SK-N-SH treated with all-trans-retinoic acid at 6 μM for 48 hours (cell line): ENCODE data around the gene DYRK2.

Experiments used
- ATAC-seq: fragments of 200-7000 bp; cut with Tn5 transposase; 3 replicates; pipeline ENCODE4 v1.9.1; 2020; ENCODE audit warnings: mild to moderate bottlenecking, moderate library complexity
- ARNTL ChIP-seq: fragments of 450-650 bp; formaldehyde crosslinking; IDR thresholded peaks from 2 replicates; pipeline ENCODE4 v1.5.0; 2020; ENCODE audit warnings: low read depth, mild to moderate bottlenecking, moderate library complexity, borderline replicate concordance
- CSDC2 ChIP-seq: fragments of 250-450 bp; sonication (Bioruptor Pico); IDR thresholded peaks from 2 replicates; pipeline ENCODE4 v1.5.0; 2020; ENCODE audit warnings: mild to moderate bottlenecking, moderate library complexity
- ESRRG ChIP-seq: fragments of 250-450 bp; sonication (Bioruptor Pico); IDR thresholded peaks from 2 replicates; pipeline ENCODE4 v1.6.1; 2021; ENCODE audit warnings: mild to moderate bottlenecking
- GLIS3 ChIP-seq: fragments of 250-450 bp; sonication (Bioruptor Pico); IDR thresholded peaks from 2 replicates; pipeline ENCODE4 v1.5.0; 2020; ENCODE audit warnings: mild to moderate bottlenecking, moderate library complexity
- ISL1 ChIP-seq: fragments of 250-450 bp; sonication (Bioruptor Pico); IDR thresholded peaks from 2 replicates; pipeline ENCODE4 v2.1.2; 2022; ENCODE audit warnings: mild to moderate bottlenecking, moderate library complexity
- OSR1 ChIP-seq: fragments of 250-450 bp; sonication (Bioruptor Pico); IDR thresholded peaks from 2 replicates; pipeline ENCODE4 v1.8.0; 2022; ENCODE audit warnings: moderate library complexity, mild to moderate bottlenecking, inconsistent platforms
- RARB ChIP-seq: fragments of 250-450 bp; sonication (Bioruptor Pico); IDR thresholded peaks from 2 replicates; pipeline ENCODE4 v1.8.0; 2021; ENCODE audit warnings: mild to moderate bottlenecking, moderate library complexity
- SNAI2 ChIP-seq: fragments of 250-450 bp; sonication (Bioruptor Pico); IDR thresholded peaks from 2 replicates; pipeline ENCODE4 v1.5.0; 2020; ENCODE audit warnings: mild to moderate bottlenecking, moderate library complexity
- TCF4 ChIP-seq: fragments of 250-450 bp; sonication (Bioruptor Pico); IDR thresholded peaks from 2 replicates; pipeline ENCODE4 v1.8.0; 2021; ENCODE audit warnings: mild to moderate bottlenecking, moderate library complexity, borderline replicate concordance
- TOX ChIP-seq: fragments of 250-450 bp; sonication (Bioruptor Pico); IDR thresholded peaks from 2 replicates; pipeline ENCODE4 v1.8.0; 2021; ENCODE audit warnings: mild to moderate bottlenecking, moderate library complexity, borderline replicate concordance
- ZFP3 ChIP-seq: fragments of 250-450 bp; sonication (Bioruptor Pico); IDR thresholded peaks from 2 replicates; pipeline ENCODE4 v1.5.0; 2020; ENCODE audit warnings: mild to moderate bottlenecking, moderate library complexity
- ZFP30 ChIP-seq: fragments of 450-650 bp; formaldehyde crosslinking; IDR thresholded peaks from 2 replicates; pipeline ENCODE4 v1.5.0; 2022; ENCODE audit warnings: mild to moderate bottlenecking, moderate library complexity
- ZNF565 ChIP-seq: fragments of 450-650 bp; formaldehyde crosslinking; conservative IDR thresholded peaks from 2 replicates; pipeline ENCODE4 v1.5.0; 2020; ENCODE audit warnings: low read depth, mild to moderate bottlenecking, moderate library complexity
- ZNF70 ChIP-seq: fragments of 450-650 bp; formaldehyde crosslinking; IDR thresholded peaks from 2 replicates; pipeline ENCODE4 v1.5.0; 2020; ENCODE audit warnings: mild to moderate bottlenecking, moderate library complexity
- ZNF8 ChIP-seq: fragments of 450-650 bp; formaldehyde crosslinking; IDR thresholded peaks from 2 replicates; pipeline ENCODE4 v1.5.0; 2020; ENCODE audit warnings: mild to moderate bottlenecking, moderate library complexity
- TF ChIP-seq, protein P1 (sequence below): fragments of 250-450 bp; sonication (Bioruptor Pico); IDR thresholded peaks from 2 replicates; pipeline ENCODE4 v1.5.0; 2020; ENCODE audit warnings: mild to moderate bottlenecking, moderate library complexity
- TF ChIP-seq, protein P2 (sequence below): fragments of 250-450 bp; sonication (Bioruptor Pico); IDR thresholded peaks from 2 replicates; pipeline ENCODE4 v1.5.1; 2020; ENCODE audit warnings: low read depth, mild to moderate bottlenecking, moderate library complexity
- TF ChIP-seq, protein P3 (sequence below): fragments of 250-450 bp; sonication (Bioruptor Pico); IDR thresholded peaks from 2 replicates; pipeline ENCODE4 v1.8.0; 2021; ENCODE audit warnings: low read depth, mild to moderate bottlenecking, moderate library complexity, borderline replicate concordance
- TF ChIP-seq, protein P4 (sequence below): fragments of 250-450 bp; sonication (Bioruptor Pico); IDR thresholded peaks from 2 replicates; pipeline ENCODE4 v1.5.1; 2021; ENCODE audit warnings: mild to moderate bottlenecking, moderate library complexity
- TF ChIP-seq, protein P5 (sequence below): fragments of 250-450 bp; sonication (Bioruptor Pico); IDR thresholded peaks from 2 replicates; pipeline ENCODE4 v1.8.0; 2020; ENCODE audit warnings: mild to moderate bottlenecking, moderate library complexity, borderline replicate concordance

DYRK2 gene

DNA sequence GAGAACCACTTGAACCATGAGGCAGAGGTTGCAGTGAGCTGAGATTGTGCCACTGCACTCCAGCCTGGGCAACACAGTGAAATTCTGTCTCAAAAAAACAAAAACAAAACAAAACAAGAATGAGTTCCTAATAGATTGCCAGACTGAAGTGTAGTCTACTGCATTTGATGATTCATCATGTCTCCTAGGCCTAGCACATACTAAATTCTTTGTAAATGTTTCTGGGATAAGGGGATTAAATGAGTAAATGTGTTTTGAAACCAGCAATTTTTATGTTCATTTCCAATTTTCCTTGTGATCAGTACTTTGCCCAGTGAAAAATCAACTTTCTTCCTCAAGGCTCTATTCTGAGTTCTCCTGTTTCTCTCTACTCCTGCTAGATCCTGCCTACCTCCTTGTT lies 2.9 kb upstream of the DYRK2 start:
- no peak for ATAC-seq
- TF ChIP-seq TCF4 (CRISPR knock-in tag) (no peak), RARB (CRISPR knock-in tag) (no peak), SNAI2 (CRISPR knock-in tag) (no peak), OSR1 (no peak)
- TF ChIP-seq, all 23 proteins: peak for 0

DNA sequence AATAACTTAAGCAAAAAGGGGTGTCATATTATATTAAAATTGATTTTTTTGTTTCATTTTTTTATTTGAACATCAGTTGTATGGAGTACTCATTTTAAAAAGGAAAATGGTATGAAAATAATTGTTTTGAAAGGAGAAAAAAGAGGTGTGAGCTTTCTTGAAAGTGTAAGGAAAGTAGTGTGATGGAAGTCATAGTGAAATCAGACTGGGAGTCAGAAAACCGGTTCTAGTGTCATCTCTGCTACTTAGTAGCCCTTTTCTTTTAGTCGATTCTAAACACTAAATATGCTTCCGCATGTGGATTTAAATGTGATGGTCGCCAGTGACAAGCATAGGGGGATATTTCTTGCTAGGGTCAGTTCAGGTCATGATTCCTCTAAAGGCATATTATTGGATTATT lies 1.8 kb upstream of the DYRK2 start:
- no peak for ATAC-seq
- no peak for TF ChIP-seq OSR1
- no peak for TF ChIP-seq ISL1 (CRISPR knock-in tag)
- no peak for TF ChIP-seq CSDC2 (CRISPR knock-in tag)
- TF ChIP-seq ZNF565, result no peak
- TF ChIP-seq ARNTL, result no peak
- no peak for TF ChIP-seq ZNF70 (CRISPR knock-in tag)
- TF ChIP-seq ESRRG (CRISPR knock-in tag), result no peak
- TF ChIP-seq, protein P1, sequence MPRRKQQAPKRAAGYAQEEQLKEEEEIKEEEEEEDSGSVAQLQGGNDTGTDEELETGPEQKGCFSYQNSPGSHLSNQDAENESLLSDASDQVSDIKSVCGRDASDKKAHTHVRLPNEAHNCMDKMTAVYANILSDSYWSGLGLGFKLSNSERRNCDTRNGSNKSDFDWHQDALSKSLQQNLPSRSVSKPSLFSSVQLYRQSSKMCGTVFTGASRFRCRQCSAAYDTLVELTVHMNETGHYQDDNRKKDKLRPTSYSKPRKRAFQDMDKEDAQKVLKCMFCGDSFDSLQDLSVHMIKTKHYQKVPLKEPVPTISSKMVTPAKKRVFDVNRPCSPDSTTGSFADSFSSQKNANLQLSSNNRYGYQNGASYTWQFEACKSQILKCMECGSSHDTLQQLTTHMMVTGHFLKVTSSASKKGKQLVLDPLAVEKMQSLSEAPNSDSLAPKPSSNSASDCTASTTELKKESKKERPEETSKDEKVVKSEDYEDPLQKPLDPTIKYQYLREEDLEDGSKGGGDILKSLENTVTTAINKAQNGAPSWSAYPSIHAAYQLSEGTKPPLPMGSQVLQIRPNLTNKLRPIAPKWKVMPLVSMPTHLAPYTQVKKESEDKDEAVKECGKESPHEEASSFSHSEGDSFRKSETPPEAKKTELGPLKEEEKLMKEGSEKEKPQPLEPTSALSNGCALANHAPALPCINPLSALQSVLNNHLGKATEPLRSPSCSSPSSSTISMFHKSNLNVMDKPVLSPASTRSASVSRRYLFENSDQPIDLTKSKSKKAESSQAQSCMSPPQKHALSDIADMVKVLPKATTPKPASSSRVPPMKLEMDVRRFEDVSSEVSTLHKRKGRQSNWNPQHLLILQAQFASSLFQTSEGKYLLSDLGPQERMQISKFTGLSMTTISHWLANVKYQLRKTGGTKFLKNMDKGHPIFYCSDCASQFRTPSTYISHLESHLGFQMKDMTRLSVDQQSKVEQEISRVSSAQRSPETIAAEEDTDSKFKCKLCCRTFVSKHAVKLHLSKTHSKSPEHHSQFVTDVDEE, result no peak
- TF ChIP-seq, protein P2, sequence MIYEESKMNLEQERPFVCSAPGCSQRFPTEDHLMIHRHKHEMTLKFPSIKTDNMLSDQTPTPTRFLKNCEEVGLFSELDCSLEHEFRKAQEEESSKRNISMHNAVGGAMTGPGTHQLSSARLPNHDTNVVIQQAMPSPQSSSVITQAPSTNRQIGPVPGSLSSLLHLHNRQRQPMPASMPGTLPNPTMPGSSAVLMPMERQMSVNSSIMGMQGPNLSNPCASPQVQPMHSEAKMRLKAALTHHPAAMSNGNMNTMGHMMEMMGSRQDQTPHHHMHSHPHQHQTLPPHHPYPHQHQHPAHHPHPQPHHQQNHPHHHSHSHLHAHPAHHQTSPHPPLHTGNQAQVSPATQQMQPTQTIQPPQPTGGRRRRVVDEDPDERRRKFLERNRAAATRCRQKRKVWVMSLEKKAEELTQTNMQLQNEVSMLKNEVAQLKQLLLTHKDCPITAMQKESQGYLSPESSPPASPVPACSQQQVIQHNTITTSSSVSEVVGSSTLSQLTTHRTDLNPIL, result no peak
- TF ChIP-seq ZNF8, result no peak
- no peak for TF ChIP-seq TOX (CRISPR knock-in tag)
- no peak for TF ChIP-seq ZFP30 (CRISPR knock-in tag)
- no peak for TF ChIP-seq GLIS3 (CRISPR knock-in tag)
- TF ChIP-seq, protein P3, sequence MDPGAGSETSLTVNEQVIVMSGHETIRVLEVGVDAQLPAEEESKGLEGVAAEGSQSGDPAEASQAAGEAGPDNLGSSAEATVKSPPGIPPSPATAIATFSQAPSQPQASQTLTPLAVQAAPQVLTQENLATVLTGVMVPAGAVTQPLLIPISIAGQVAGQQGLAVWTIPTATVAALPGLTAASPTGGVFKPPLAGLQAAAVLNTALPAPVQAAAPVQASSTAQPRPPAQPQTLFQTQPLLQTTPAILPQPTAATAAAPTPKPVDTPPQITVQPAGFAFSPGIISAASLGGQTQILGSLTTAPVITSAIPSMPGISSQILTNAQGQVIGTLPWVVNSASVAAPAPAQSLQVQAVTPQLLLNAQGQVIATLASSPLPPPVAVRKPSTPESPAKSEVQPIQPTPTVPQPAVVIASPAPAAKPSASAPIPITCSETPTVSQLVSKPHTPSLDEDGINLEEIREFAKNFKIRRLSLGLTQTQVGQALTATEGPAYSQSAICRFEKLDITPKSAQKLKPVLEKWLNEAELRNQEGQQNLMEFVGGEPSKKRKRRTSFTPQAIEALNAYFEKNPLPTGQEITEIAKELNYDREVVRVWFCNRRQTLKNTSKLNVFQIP (CRISPR knock-in tag), result no peak
- TF ChIP-seq SNAI2 (CRISPR knock-in tag), result no peak
- TF ChIP-seq, protein P4, sequence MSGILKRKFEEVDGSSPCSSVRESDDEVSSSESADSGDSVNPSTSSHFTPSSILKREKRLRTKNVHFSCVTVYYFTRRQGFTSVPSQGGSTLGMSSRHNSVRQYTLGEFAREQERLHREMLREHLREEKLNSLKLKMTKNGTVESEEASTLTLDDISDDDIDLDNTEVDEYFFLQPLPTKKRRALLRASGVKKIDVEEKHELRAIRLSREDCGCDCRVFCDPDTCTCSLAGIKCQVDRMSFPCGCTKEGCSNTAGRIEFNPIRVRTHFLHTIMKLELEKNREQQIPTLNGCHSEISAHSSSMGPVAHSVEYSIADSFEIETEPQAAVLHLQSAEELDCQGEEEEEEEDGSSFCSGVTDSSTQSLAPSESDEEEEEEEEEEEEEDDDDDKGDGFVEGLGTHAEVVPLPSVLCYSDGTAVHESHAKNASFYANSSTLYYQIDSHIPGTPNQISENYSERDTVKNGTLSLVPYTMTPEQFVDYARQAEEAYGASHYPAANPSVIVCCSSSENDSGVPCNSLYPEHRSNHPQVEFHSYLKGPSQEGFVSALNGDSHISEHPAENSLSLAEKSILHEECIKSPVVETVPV, result no peak

DNA sequence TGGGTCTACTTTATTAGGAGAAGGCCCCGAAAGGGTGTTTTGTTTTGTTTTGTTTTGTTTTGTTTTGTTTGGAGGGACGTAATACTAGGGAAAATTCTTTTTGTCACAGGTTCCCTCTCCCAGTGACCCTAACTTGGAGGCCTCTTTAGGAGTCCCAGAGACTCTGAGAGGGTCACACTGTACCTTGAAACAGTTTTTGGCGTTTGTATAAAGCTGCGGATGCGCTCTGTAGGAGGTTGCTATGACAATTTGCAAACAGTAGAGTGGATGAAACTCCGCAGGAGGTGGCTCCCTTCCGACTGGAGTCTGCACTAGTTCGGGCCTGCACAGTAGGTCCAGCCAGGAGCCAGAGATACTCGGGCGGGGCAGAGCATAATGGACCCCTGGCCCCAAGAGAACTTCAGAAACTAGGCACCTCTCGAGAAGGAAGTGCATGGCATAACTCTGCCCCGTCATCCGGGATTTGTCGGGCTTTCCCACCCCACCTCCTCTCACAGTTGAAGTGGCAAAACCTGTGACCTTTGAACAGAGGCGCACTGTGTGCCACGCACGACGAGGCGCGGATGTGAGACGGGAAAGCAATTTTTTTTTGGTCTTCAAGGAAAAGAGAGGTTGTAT lies 1.3 kb upstream of the DYRK2 start:
- no peak for ATAC-seq
- TF ChIP-seq, protein P3 (CRISPR knock-in tag), result no peak
- TF ChIP-seq, protein P1, result no peak
- TF ChIP-seq, protein P5, sequence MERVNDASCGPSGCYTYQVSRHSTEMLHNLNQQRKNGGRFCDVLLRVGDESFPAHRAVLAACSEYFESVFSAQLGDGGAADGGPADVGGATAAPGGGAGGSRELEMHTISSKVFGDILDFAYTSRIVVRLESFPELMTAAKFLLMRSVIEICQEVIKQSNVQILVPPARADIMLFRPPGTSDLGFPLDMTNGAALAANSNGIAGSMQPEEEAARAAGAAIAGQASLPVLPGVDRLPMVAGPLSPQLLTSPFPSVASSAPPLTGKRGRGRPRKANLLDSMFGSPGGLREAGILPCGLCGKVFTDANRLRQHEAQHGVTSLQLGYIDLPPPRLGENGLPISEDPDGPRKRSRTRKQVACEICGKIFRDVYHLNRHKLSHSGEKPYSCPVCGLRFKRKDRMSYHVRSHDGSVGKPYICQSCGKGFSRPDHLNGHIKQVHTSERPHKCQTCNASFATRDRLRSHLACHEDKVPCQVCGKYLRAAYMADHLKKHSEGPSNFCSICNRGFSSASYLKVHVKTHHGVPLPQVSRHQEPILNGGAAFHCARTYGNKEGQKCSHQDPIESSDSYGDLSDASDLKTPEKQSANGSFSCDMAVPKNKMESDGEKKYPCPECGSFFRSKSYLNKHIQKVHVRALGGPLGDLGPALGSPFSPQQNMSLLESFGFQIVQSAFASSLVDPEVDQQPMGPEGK, result no peak
- no peak for TF ChIP-seq ZNF70 (CRISPR knock-in tag)
- TF ChIP-seq ZFP3 (CRISPR knock-in tag), result no peak
- TF ChIP-seq SNAI2 (CRISPR knock-in tag), result no peak
- TF ChIP-seq ESRRG (CRISPR knock-in tag), result no peak
- TF ChIP-seq OSR1, result no peak
- no peak for TF ChIP-seq TOX (CRISPR knock-in tag)
- no peak for TF ChIP-seq GLIS3 (CRISPR knock-in tag)
- no peak for TF ChIP-seq ARNTL
- no peak for TF ChIP-seq ISL1 (CRISPR knock-in tag)
- TF ChIP-seq, protein P4, result no peak
